OCI-LY3 (cell line): ENCODE measurements around the gene NEDD1.

Experiments
- CTCF ChIP-seq: fragments of 200-600, 300-600 bp; sonication (generic); IDR thresholded peaks from 2 replicates; pipeline ENCODE4 v1.5.1; 2014; ENCODE audit warnings: antibody characterized with exemption, low read length, low read depth
- EZH2phosphoT487 ChIP-seq: fragments of 200-600 bp; shearing (Covaris generic); IDR thresholded peaks from 2 replicates; pipeline ENCODE4 v1.6.1; 2018; ENCODE audit warnings: antibody characterized with exemption, mixed run types, low read depth

GRCh38 chr12:96912943-96913342, 5.9 kb downstream of the NEDD1 start:
- TF ChIP-seq CTCF, result no peak
- no peak for TF ChIP-seq EZH2phosphoT487
